OCI-LY1 (cell line): ENCODE results near the gene VEZF1.
A peak's percentile ranks its signal among the peaks of the same experiment; 100 is the strongest.

ENCODE experiments used
- H2AFZ ChIP-seq: fragments of 200-600 bp; sonication (generic), shearing (Covaris generic); 2 replicates; pipeline ENCODE4 v1.6.0; 2014; ENCODE audit warnings: antibody characterized with exemption, mild to moderate bottlenecking, low read length
- H3F3A ChIP-seq: fragments of 200-600 bp; sonication (generic), shearing (Covaris generic); 2 replicates; pipeline ENCODE4 v1.6.0; 2014; ENCODE audit warnings: mild to moderate bottlenecking, antibody characterized with exemption, low read length, moderate library complexity; ENCODE audit not compliant: insufficient read depth
- H3K27ac ChIP-seq: fragments of 200-600 bp; sonication (generic); 2 replicates; pipeline ENCODE4 v1.5.1; 2014; ENCODE audit warnings: low read length, mixed run types, mild to moderate bottlenecking, low read depth; ENCODE audit not compliant: poor library complexity, severe bottlenecking
- H3K27me3 ChIP-seq: fragments of 200-600 bp; sonication (generic); 2 replicates; pipeline ENCODE4 v1.6.0; 2014; ENCODE audit warnings: antibody characterized with exemption, mild to moderate bottlenecking, low read length, moderate library complexity; ENCODE audit not compliant: insufficient read depth
- H3K36me3 ChIP-seq: fragments of 200-600 bp; sonication (generic); 2 replicates; pipeline ENCODE4 v1.6.1; 2014; ENCODE audit warnings: mild to moderate bottlenecking, antibody characterized with exemption, low read length, moderate library complexity, mixed read lengths; ENCODE audit not compliant: insufficient read depth
- H3K4me1 ChIP-seq: fragments of 200-600 bp; sonication (generic); 2 replicates; pipeline ENCODE4 v1.5.1; 2014; ENCODE audit warnings: mild to moderate bottlenecking, low read length, moderate library complexity; ENCODE audit not compliant: insufficient read depth, severe bottlenecking
- H3K4me2 ChIP-seq: fragments of 200-600 bp; sonication (generic), shearing (Covaris generic); 2 replicates; pipeline ENCODE4 v1.6.1; 2014; ENCODE audit warnings: low read length
- H3K4me3 ChIP-seq: fragments of 200-600 bp; sonication (generic); 2 replicates; pipeline ENCODE4 v1.5.1; 2014; ENCODE audit warnings: low read length, low read depth, mild to moderate bottlenecking, mixed read lengths; ENCODE audit not compliant: poor library complexity, severe bottlenecking
- H3K79me2 ChIP-seq: fragments of 200-600 bp; shearing (Covaris generic); 2 replicates; pipeline ENCODE4 v1.6.1; 2016; ENCODE audit warnings: mixed run types, low read length, mixed read lengths; ENCODE audit not compliant: insufficient read depth
- H3K9ac ChIP-seq: fragments of 200-600 bp; sonication (generic), shearing (Covaris generic); 2 replicates; pipeline ENCODE4 v1.6.1; 2014; ENCODE audit warnings: mild to moderate bottlenecking, low read length, mixed read lengths
- H3K9me2 ChIP-seq: fragments of 200-600 bp; sonication (generic), shearing (Covaris generic); 2 replicates; pipeline ENCODE4 v1.6.1; 2014; ENCODE audit warnings: low read depth, mild to moderate bottlenecking, low read length, mixed read lengths
- H3K9me3 ChIP-seq: fragments of 200-600 bp; shearing (Covaris generic); 2 replicates; pipeline ENCODE4 v1.6.1; 2014; ENCODE audit warnings: low read length, mixed read lengths
- H4K20me1 ChIP-seq: fragments of 200-600 bp; sonication (generic), shearing (Covaris generic); 2 replicates; pipeline ENCODE4 v1.6.0; 2016; ENCODE audit warnings: mild to moderate bottlenecking, low read length; ENCODE audit not compliant: insufficient read depth
- EZH2 ChIP-seq: fragments of 200-600 bp; sonication (generic), shearing (Covaris generic); IDR thresholded peaks from 2 replicates; pipeline ENCODE4 v1.8.0; 2017; ENCODE audit warnings: borderline replicate concordance, mixed run types, mild to moderate bottlenecking, antibody characterized with exemption, low read length, moderate library complexity, mixed read lengths
- TF ChIP-seq, protein P1 (sequence below): fragments of 200-600 bp; sonication (generic), shearing (Covaris generic); IDR thresholded peaks from 2 replicates; pipeline ENCODE4 v1.5.1; 2017; ENCODE audit warnings: mild to moderate bottlenecking, antibody characterized with exemption, low read length, moderate library complexity, mixed read lengths

VEZF1 gene

DNA sequence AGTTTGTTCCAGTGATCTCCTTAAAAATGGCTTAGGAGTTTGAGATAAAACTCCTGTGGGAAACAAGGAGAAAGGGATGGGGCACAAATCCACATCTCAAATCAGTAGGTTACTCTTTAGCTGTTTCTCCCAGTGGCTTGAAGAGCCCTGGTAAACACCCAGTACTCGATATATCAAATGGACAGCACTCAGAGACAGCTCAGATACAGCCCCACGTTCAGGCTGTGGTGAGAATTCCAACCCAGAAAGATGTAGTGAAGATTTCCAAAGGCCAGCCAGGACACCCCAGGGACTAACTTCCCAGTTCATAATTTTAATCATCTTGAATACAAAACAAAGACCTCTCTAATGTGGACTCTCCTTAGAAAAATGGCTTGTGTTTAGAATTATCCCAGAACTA is 6.4 kb upstream of the VEZF1 start:
- H3F3A ChIP-seq = peaks cover 19% of the 10 kb centered on the region; the same call in 1 of the 2 replicates
- no peak overlapping the region for H3K9ac ChIP-seq

DNA sequence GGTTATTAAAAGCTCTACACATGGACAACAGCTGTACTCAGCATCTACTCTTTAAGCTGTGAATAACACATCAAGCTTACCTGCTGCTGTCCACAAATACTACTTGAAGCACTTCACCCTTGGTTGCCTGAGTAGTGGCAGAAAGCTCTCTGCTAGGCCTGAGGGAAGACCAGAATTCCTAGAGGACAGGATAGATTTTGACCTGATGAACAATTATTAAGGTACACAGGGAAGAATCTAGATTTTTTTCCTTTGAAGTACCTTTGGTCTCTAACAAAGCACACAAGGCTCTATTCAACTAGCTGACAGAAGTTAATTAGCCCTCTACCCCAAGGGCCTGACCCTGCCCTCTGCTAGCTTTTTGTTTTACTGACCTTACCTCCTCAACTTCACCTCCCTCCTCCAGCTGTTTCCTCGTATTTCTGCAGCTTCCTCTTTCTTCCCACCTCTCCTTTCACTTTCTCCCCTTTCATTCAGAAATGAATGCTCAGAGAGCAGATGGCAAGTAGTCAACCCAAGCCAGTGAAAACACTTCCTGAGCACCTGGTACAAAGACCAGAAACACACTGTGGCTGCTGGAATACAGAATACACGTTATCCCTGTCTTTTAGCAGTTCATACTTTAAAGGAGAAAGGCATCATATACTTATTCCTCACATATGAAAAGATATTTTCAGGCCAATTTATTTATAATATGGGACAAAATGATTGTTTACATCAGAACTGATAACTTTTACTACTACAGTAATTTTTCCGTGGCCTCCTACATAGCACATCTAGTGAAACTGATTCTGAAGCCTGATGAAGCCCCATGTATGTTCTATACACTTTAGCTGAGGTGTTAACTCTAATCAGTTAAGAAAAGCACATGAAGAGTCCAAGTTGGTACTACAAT is 5.7 kb upstream of the VEZF1 start:
- no peak for TF ChIP-seq EZH2
- TF ChIP-seq, protein P1, sequence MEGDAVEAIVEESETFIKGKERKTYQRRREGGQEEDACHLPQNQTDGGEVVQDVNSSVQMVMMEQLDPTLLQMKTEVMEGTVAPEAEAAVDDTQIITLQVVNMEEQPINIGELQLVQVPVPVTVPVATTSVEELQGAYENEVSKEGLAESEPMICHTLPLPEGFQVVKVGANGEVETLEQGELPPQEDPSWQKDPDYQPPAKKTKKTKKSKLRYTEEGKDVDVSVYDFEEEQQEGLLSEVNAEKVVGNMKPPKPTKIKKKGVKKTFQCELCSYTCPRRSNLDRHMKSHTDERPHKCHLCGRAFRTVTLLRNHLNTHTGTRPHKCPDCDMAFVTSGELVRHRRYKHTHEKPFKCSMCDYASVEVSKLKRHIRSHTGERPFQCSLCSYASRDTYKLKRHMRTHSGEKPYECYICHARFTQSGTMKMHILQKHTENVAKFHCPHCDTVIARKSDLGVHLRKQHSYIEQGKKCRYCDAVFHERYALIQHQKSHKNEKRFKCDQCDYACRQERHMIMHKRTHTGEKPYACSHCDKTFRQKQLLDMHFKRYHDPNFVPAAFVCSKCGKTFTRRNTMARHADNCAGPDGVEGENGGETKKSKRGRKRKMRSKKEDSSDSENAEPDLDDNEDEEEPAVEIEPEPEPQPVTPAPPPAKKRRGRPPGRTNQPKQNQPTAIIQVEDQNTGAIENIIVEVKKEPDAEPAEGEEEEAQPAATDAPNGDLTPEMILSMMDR = no peak
- peaks cover 13% of the 10 kb centered on the region for H3K4me1 ChIP-seq
- H3K4me3 ChIP-seq = no peak overlapping the region
- no peaks in the 10 kb centered on the region for H3K79me2 ChIP-seq
- no peaks in the 10 kb centered on the region for H4K20me1 ChIP-seq
- peaks cover 20% of the 10 kb centered on the region; the same call in 1 of the 2 replicates for H3F3A ChIP-seq
- H3K9me3 ChIP-seq = no peaks in the 10 kb centered on the region
- no peaks in the 10 kb centered on the region for H3K9me2 ChIP-seq
- H3K27me3 ChIP-seq = no peaks in the 10 kb centered on the region
- no peak overlapping the region for H3K4me2 ChIP-seq
- no peak overlapping the region for H2AFZ ChIP-seq
- H3K36me3 ChIP-seq = peaks cover 21% of the 10 kb centered on the region; the same call in 1 of the 2 replicates
- no peak overlapping the region for H3K9ac ChIP-seq
- peak overlapping the region; percentile 41 for H3K27ac ChIP-seq

More for the DNA sequence above, 6.4 kb upstream of the VEZF1 start:
- Histone ChIP-seq H3K4me3 (no peak overlapping the region), H3K9me3 (no peaks in the 10 kb centered on the region), H3K36me3 (peaks cover 28% of the 10 kb centered on the region; the same call in 1 of the 2 replicates), H2AFZ (no peak overlapping the region), H3K27me3 (no peaks in the 10 kb centered on the region), H3K4me2 (no peak overlapping the region), H3K9me2 (no peaks in the 10 kb centered on the region), H3K27ac (peak overlapping the region; percentile 41), H3K4me1 (peaks cover 7% of the 10 kb centered on the region), H4K20me1 (no peaks in the 10 kb centered on the region), H3K79me2 (no peaks in the 10 kb centered on the region)
- TF ChIP-seq, protein P1 = no peak
- TF ChIP-seq EZH2 = no peak

- Histone ChIP-seq H3K79me2 (peaks cover 9% of the 10 kb centered on the region), H3F3A (peaks cover 13% of the 10 kb centered on the region; the same call in 1 of the 2 replicates), H3K4me1 (peaks cover 23% of the 10 kb centered on the region), H3K9ac (no peak overlapping the region), H4K20me1 (no peaks in the 10 kb centered on the region), H3K27ac (no peak overlapping the region), H3K9me2 (no peaks in the 10 kb centered on the region), H3K4me2 (no peak overlapping the region), H3K9me3 (no peaks in the 10 kb centered on the region), H3K27me3 (no peaks in the 10 kb centered on the region), H3K36me3 (no peaks in the 10 kb centered on the region; the same call in 1 of the 2 replicates), H3K4me3 (no peak overlapping the region), H2AFZ (no peak overlapping the region)
- TF ChIP-seq, protein P1 = no peak
- TF ChIP-seq EZH2 = no peak
Observed at GRCh38 chr17:57991537-57991936, 3.5 kb upstream of the VEZF1 start.
